HG03135 (cell line): ENCODE results near the gene IGF2BP2.
"Not testable (repeated sequence)": the region's sequence is repeated elsewhere in the genome, so short reads cannot be mapped to it uniquely, and the experiment has no call there.

Experiments
- ATAC-seq: cut with Tn5 transposase; IDR thresholded peaks from one replicate; pipeline ENCODE4 v1.9.1; 2021; ENCODE audit warnings: mild to moderate bottlenecking, moderate library complexity; ENCODE audit not compliant: unreplicated experiment

IGF2BP2 gene

GRCh38 chr3:185768578-185768982, 56.3 kb downstream of the IGF2BP2 start:
- ATAC-seq = not testable (repeated sequence)

- no peak for ATAC-seq
These were observed 57.7 kb downstream of the IGF2BP2 start for GRCh38 chr3:185767002-185767688.

GRCh38 chr3:185766329-185767001, 58.4 kb downstream of the IGF2BP2 start:
- ATAC-seq = no peak

- ATAC-seq = no peak
These were observed 59.9 kb downstream of the IGF2BP2 start for GRCh38 chr3:185764980-185765370.

GRCh38 chr3:185764163-185764979, 60.5 kb downstream of the IGF2BP2 start:
- no peak for ATAC-seq

- ATAC-seq = no peak
These were observed 61.4 kb downstream of the IGF2BP2 start for GRCh38 chr3:185763347-185764005.

GRCh38 chr3:185760550-185760949, 64.3 kb downstream of the IGF2BP2 start:
- ATAC-seq = no peak

GRCh38 chr3:185760088-185760487, 64.8 kb downstream of the IGF2BP2 start:
- ATAC-seq = no peak

GRCh38 chr3:185759512-185759911, 65.3 kb downstream of the IGF2BP2 start:
- no peak for ATAC-seq

GRCh38 chr3:185758912-185759311, 65.9 kb downstream of the IGF2BP2 start:
- no peak for ATAC-seq

- no peak for ATAC-seq
These were observed 67.7 kb downstream of the IGF2BP2 start for GRCh38 chr3:185757176-185757575.

GRCh38 chr3:185756477-185756876, 68.4 kb downstream of the IGF2BP2 start:
- ATAC-seq = no peak

- no peak for ATAC-seq
These were observed 69.9 kb downstream of the IGF2BP2 start for GRCh38 chr3:185754920-185755319.

- ATAC-seq = no peak
These were observed 71.5 kb downstream of the IGF2BP2 start for GRCh38 chr3:185753354-185753753.

- no peak for ATAC-seq
These were observed 74.1 kb downstream of the IGF2BP2 start for GRCh38 chr3:185750702-185751101.

GRCh38 chr3:185750015-185750414, 74.8 kb downstream of the IGF2BP2 start:
- no peak for ATAC-seq

- ATAC-seq = no peak
These were observed 78.4 kb downstream of the IGF2BP2 start for GRCh38 chr3:185746470-185746869.

- no peak for ATAC-seq
These were observed 79.6 kb downstream of the IGF2BP2 start for GRCh38 chr3:185744997-185745843.

- ATAC-seq = no peak
These were observed 83.3 kb downstream of the IGF2BP2 start for GRCh38 chr3:185741586-185741985.

GRCh38 chr3:185740133-185740532, 84.7 kb downstream of the IGF2BP2 start:
- no peak for ATAC-seq
